GM12864 (cell line): ENCODE results near the gene ARHGEF3.

Source experiments
- DNase-seq: peaks from one replicate; pipeline ENCODE4 v3.0.0-alpha.2; 2011; ENCODE audit warnings: low read depth
- H3K4me3 ChIP-seq: 2 replicates; pipeline ENCODE4 v1.5.1; 2011; ENCODE audit warnings: mild to moderate bottlenecking, low read depth, low read length, control low read depth
- TF ChIP-seq, protein P1 (sequence below): IDR thresholded peaks from 2 replicates; pipeline ENCODE4 v1.5.1; 2011; ENCODE audit warnings: low read depth, mild to moderate bottlenecking, moderate library complexity, low read length, control low read depth, inconsistent platforms; ENCODE audit errors: missing control alignments

The ARHGEF3 gene

DNA sequence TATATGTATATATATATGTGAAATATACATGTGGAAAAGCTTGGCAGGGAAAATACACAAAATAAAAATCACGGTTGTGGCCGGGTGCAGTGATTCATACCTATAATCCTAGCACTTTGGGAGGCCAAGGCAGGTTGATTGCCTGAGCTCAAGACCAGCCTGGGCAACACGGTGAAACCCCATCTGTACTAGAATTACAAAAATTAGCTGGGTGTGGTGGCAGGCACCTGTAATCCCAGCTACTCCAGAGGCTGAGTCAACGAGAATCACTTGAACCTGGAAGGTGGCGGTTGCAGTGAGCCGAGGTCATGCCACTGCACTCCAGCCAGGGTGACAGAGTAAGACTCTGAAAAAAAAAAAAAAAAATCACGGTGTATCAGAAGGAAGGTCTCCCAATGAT, 20.8 kb upstream of the ARHGEF3 start:
- H3K4me3 ChIP-seq, result no peak overlapping the region
- TF ChIP-seq, protein P1, sequence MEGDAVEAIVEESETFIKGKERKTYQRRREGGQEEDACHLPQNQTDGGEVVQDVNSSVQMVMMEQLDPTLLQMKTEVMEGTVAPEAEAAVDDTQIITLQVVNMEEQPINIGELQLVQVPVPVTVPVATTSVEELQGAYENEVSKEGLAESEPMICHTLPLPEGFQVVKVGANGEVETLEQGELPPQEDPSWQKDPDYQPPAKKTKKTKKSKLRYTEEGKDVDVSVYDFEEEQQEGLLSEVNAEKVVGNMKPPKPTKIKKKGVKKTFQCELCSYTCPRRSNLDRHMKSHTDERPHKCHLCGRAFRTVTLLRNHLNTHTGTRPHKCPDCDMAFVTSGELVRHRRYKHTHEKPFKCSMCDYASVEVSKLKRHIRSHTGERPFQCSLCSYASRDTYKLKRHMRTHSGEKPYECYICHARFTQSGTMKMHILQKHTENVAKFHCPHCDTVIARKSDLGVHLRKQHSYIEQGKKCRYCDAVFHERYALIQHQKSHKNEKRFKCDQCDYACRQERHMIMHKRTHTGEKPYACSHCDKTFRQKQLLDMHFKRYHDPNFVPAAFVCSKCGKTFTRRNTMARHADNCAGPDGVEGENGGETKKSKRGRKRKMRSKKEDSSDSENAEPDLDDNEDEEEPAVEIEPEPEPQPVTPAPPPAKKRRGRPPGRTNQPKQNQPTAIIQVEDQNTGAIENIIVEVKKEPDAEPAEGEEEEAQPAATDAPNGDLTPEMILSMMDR, result no peak
- no peak for DNase-seq

DNA sequence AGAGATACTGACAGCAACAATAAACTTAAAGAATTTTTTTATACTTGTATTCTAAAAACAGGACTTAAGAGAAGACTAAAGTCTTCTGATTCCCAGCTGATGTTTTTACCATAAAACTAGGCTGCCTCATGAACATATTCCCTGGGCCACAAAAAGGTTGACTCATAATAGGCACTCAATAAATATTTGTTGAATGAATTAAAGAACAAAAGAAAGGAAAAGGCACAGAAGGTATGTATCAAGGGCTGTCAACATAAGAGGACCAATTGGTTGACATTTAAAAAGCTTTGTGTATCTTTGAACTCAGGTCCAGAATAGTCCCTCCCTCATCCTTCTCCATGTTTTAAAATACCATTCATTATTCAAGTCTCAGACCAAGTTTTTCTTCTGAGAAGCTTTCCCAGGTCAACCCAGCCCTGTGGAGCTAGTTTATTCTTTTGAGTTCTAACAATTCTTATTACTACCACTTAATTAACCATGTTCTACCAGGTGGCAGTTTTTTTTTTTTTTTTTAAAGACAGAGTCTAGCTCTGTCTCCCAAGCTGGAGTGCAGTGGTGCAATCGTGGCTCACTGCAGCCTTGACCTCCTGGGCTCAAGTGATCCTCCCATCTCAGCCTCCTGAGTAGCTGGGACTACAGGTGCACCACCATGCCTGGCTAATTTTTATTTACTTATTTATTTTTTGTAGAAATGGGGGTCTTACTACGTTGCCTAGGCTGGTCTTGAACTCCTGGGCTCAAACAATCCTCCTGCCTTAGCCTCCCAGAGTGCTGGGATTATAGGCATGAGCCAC, 17.5 kb upstream of the ARHGEF3 start:
- DNase-seq, result no peak
- H3K4me3 ChIP-seq, result no peak overlapping the region
- TF ChIP-seq, protein P1, result no peak

DNA sequence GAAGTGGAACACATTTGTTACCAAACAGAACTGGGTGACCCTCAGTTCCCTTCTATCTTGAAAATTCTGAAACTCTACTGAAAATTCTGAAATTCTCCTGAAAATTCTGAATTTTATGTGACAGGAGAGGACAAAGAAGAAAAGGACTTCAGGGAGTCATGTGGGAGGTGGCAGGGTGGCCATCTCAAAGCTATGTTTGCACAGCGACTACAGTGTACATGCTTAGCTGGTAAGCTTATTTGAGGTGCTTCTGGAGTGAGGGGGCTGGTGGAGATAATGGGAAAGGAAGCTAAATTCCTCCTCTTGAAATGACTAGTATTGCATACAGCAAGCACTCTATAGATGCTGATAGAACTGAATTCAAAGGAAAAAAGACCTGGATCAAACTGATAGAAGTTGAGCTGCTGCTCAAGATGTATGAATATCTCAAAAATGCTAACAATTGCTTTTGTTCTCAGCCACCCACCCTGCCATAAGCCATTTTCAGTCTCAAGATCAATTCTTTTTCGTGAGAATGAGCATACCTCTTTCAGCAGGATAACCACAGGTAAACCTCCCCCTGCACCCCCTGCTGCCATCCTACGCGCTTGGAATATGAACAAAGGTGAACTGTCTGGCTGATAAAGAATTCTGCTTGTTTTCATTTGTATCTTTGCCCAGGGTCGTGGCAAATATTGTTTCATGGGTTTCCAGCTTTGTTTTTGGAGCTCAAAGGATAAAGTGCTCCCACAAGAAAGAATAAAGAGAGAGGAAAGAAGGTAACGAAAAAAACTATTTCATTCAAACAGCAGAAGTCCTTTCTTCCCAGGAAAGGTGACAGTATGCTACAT, 16.6 kb upstream of the ARHGEF3 start:
- TF ChIP-seq, protein P1, result no peak
- no peak overlapping the region for H3K4me3 ChIP-seq
- DNase-seq, result no peak

DNA sequence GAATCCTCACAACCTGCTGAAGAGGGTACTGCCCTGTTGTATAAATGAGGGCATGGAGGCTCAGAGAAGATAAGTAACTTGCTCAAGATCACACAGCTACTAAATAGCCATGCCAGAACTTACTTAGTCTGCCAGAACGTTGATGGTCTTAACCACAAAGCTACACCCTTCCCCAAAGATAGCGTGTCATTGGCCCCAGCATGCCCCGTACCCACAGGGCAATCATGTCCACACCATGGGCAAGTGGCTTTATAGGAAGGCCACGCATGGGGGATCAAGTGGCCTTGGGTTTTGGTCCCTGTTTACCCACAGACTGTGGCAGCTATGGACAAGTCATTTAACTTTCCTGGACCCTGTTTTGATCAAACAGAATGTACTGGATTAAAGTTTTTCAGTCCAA, 15.9 kb upstream of the ARHGEF3 start:
- TF ChIP-seq, protein P1, result no peak
- no peak overlapping the region for H3K4me3 ChIP-seq
- DNase-seq, result no peak

DNA sequence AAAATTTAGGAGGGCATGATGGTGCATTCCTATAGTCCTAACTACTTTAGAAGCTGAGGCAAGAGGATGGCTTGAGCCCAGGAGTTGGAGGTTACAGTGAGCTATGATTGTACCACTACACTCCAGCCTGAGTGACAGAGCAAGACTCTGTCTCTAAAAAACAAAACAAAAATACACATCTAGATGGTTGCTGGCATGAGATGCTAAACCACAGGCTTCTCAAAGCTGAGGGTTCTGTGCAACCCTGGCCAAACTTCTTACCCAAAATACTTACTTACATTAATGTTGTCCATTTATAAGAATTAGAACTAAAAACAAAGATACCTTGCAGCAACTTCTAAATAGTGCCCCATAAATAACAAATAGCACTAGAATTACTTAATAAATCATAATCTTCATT, 14.3 kb upstream of the ARHGEF3 start:
- TF ChIP-seq, protein P1, result no peak
- H3K4me3 ChIP-seq, result no peak overlapping the region
- no peak for DNase-seq

DNA sequence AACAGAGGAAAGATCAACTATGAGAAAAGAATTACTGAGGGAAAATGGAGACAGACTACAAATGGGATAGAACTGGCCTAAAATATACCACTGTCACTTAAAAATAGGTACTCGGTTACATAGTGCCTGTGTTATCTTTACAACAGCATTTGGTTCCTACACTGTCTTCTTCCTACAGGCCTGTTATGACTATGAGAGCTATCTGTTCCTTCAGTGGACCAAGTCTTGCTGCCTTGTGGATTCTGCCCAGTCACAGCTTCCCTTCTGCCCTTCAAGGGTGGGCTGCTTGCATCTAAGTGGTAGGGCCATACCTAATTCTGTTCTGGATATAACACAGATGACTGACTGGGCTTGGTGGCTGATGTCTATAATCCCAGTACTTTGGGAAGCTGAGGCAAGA, 13.8 kb upstream of the ARHGEF3 start:
- TF ChIP-seq, protein P1, result no peak
- no peak for DNase-seq
- no peak overlapping the region for H3K4me3 ChIP-seq
